EH (cell line): Measurements from ENCODE around the gene TRPM6.
"Not testable (repeated sequence)": the region's sequence is repeated elsewhere in the genome, so short reads cannot be mapped to it uniquely, and the experiment has no call there.

Experiments
- DNase-seq: peaks from one replicate; pipeline ENCODE4 v3.0.0-alpha.2; 2015; ENCODE audit warnings: low read depth

Gene TRPM6, protein sequence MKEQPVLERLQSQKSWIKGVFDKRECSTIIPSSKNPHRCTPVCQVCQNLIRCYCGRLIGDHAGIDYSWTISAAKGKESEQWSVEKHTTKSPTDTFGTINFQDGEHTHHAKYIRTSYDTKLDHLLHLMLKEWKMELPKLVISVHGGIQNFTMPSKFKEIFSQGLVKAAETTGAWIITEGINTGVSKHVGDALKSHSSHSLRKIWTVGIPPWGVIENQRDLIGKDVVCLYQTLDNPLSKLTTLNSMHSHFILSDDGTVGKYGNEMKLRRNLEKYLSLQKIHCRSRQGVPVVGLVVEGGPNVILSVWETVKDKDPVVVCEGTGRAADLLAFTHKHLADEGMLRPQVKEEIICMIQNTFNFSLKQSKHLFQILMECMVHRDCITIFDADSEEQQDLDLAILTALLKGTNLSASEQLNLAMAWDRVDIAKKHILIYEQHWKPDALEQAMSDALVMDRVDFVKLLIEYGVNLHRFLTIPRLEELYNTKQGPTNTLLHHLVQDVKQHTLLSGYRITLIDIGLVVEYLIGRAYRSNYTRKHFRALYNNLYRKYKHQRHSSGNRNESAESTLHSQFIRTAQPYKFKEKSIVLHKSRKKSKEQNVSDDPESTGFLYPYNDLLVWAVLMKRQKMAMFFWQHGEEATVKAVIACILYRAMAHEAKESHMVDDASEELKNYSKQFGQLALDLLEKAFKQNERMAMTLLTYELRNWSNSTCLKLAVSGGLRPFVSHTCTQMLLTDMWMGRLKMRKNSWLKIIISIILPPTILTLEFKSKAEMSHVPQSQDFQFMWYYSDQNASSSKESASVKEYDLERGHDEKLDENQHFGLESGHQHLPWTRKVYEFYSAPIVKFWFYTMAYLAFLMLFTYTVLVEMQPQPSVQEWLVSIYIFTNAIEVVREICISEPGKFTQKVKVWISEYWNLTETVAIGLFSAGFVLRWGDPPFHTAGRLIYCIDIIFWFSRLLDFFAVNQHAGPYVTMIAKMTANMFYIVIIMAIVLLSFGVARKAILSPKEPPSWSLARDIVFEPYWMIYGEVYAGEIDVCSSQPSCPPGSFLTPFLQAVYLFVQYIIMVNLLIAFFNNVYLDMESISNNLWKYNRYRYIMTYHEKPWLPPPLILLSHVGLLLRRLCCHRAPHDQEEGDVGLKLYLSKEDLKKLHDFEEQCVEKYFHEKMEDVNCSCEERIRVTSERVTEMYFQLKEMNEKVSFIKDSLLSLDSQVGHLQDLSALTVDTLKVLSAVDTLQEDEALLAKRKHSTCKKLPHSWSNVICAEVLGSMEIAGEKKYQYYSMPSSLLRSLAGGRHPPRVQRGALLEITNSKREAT (N-terminal part only)

DNA sequence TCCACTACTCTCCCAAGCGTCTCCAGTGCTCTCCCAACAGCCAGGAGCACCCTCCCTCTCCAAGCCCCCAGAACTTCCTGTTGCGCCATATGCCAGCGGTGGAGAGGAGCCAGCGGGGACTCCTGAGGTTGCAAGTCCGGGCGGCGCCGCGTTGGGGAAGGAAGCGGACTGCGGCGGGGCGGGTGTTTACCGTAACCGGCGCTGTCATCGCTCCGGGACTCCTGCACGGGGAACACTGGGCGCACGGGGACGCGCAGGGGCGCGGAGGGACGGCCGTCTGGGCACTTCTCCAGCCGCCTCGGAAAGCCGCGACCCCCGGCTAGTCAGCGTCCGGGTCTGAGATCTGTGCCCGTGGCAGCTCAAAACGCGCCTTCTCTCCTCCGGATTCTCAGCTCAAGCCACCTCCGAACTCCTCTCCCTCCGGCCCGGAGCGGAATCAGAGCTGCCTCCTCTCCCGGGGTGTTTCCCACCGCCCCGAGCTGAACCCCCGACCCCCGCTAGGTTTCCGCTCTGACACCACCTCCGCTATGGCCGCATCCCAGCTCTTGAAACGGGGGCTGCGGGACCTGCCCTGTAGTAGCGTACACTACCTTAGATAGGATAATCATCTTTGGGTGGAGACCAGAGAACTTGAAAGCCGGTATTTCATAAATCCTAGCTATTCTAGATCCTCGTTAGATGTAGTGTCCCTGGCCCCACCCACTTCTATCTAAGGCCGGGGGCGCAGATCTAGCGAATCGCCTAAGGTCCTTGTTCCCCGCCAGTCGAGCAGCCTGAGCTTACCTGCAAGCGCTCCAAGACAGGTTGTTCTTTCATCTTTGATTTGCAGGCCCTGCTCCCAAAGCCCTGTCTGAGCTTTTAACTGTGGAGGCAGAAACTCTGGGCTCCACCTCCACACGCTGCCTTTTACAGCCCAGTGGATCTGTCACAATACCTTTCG is at the start of gene TRPM6:
TSS of gene TRPM6 (minus strand) at position 881 of the 940 bp plus-strand sequence. CDS start at position 816, 65 bp downstream.
- DNase-seq, result peak; percentile 75

- peak; percentile 11 for DNase-seq
These were observed 47.3 kb upstream of the TRPM6 start for GRCh38 chr9:74935008-74935407.

- DNase-seq, result no peak
These were observed 34.0 kb upstream of the TRPM6 start for GRCh38 chr9:74921737-74922136.

DNA sequence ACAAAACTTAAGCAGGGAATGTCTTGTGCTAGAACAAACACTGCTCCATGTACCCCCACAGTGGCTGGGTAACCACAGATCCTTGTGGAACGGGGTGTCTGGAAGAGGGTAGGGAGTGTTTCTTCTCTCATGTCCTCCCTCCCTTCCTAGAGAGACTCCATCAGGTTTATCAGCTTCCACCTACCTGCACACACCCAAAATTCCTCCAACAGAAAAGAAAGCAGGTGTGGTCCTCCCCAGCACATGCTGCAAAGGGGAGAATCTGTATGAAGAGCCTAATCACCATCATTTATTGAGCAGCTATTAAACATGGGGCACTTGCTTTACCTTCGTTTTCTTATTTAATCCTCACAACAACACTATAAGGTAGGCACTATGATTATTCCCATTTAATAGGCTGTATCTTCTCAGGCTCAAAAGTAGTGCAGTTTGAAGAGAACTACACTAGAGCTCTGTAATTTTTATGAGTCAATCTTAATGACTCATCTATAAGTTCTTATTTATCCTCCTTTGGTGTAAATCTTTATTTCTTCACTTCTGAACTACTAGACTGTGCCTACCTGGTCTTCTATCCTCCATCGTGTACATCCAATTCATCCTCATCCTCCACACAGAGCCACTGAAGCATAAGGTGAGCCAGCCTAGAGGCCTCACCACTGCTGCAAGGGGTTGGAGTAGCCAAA is 33.4 kb upstream of the TRPM6 start:
- DNase-seq, result no peak

DNA sequence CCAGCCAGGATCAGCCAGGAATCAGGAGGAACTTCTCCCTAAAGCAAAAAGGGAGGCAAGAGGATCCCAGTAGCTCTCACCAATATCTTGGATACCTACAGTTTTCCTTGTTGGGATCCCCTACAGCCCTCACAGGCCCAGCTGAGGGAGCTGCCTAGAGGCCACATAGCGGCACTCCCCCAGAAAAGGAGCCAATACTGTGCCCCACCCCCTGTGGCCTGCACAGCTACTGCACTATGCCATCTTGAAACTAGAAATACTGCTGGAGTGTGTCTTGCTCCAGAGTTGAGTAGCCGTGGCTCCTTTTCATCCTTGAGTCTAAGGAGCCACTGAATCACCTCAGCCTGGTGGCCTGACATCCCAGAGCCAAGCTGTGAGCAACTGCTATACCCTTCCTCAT is 22.3 kb upstream of the TRPM6 start:
- no peak for DNase-seq

DNA sequence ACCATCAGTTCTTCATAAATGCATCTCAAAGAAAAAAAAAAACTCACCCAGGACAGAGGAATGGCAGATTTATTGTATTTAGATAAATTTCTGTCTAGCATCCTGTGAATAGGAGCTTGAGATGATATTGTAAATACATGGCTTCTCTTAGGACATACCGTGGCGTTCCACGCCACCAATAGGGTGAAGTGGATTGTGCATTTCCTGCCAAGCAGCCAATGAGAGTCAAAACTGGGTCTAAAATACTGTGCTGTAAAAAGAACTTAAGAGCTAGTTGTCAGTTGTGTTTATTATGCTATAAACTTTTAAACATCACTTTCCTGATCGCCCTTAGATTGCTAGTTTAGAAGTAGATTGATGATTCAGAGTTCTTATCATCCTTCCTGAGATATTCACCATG is 20.9 kb upstream of the TRPM6 start:
- no peak for DNase-seq

DNA sequence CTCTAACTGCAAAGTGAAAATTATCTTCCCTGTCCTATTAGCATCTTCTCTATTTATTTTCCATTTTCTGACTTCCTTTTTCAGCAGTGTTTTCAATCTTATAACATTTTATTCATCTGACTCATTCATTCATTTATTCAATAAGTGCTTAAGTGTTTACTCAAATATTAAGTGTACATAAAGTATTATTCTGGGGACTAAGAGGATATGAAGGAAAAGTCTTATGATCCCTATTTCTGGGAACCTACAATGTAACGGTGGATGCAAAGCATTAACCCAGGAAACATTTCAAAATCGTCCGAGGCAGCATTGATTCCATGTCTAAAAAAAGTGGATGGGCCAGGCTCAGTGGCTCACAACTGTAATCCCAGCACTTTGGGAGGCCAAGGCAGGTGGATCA is 19.4 kb upstream of the TRPM6 start:
- no peak for DNase-seq

DNA sequence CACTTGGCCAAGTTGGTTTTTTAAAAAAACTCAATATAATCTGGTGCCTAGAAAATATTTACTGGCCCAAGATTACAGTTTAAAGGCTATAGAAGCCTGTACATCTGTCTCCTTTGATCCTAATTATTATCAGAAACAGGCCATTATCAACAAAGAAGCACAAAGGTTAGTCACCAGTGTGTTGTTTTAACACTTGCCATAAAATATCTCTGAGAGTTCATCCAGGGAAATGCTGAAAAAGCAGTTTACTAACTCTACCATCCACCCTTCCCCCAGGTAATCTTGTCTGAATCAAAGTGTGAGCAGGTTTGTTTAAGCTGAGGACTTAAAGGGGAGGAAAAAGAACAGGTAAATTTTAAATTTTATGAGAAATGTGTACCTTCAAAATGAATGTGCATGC is 13.3 kb upstream of the TRPM6 start:
- no peak for DNase-seq

DNA sequence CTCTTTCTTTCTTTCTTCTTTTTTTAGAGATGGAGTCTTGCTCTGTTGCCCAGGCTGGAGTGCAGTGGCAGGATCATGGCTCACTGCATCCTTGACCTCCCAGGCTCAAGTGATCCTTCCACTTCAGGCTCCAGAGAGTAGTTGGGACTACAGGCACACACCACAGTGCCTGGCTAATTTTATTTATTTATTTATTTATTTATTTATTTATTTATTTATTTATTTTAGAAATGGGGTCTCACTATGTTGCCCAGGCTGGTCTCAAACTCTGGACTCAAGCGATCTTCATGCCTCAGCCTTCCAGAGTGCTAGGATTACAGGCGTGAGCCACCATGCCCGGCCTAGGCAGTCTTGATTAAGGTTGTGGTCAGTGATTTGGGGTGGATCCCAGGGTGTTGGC is 728 bp upstream of the TRPM6 start:
- not testable (repeated sequence) for DNase-seq

DNA sequence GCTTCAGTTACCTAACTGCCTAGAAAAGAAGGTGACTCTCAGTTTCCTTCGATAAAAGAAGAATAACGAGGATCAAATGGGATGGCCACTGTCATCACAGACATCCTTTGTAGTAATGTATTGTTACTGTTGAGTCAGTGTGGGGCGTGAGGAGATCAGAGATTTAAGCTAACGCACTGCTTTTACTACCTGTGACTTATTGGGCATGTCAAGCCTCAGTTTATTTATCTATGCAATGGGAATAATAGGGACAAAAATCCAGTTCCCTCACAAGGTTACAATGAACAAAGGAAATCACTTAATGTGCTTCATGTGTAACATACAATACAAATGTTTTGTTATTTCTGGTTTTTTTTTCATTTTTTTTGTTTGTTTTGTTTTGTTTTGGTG is 255 bp upstream of the TRPM6 start:
- no peak for DNase-seq

GRCh38 chr9:74876382-74876949 is 11.3 kb downstream of the TRPM6 start:
- DNase-seq, result no peak

GRCh38 chr9:74875656-74876055 is 12.1 kb downstream of the TRPM6 start:
- no peak for DNase-seq

DNA sequence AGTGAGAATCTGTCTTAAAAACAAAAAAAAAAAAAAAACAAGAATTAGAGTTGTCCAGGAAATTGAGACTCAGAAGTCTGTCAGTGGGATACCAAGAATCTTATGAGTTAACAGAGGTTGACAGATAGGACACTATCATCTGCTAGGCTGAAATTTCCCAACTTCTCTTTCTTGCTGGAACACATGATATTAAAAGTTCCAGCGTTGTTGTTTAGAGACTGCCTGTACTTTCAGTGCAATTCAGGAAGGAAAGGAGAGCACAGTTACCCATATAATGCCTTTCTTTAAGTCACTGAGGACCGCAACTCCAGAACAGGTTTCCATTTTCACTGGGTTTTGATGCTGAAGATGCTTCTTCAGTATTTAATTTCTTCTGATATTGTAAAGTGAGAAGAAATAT is 13.5 kb downstream of the TRPM6 start:
- DNase-seq, result no peak

GRCh38 chr9:74872619-74873233 is 15.0 kb downstream of the TRPM6 start:
- no peak for DNase-seq

DNA sequence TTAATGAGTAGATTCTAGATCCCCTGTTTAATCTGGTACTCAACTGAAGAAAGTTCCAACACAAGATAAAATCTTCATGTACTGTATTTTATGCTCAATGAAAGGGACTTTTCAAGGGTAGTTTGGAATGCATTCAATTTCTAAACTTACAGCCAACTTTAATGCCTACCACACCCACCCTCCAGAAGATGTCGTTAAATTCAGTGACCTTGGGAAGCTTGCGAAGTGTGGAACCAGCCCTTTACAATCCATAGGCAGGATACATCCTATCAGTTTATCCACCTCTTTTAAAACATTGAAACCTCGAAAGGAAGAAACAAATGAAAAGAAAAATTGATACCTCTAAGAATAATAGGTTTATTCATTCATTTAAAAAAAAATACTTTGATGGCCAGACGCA is 20.2 kb downstream of the TRPM6 start:
- DNase-seq, result no peak

DNA sequence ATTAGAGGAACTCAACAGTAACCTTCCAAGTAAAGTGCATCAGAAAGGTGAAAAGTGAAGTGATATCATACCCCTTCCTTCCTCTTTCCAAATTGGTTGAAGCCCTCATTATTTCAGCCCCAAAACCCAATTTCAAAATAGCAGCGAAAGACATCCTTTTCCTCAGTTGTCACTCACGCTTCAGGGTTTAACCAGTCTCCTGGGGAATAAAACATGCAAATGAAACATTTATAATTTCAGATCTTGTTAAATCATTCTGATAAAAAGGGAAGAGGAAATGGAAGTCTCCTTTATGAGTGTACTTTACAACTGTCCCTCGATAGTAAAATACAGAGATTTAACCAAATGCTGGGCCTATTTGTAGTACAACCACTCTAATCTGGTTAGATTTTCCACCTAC is 22.5 kb downstream of the TRPM6 start:
- no peak for DNase-seq

DNA sequence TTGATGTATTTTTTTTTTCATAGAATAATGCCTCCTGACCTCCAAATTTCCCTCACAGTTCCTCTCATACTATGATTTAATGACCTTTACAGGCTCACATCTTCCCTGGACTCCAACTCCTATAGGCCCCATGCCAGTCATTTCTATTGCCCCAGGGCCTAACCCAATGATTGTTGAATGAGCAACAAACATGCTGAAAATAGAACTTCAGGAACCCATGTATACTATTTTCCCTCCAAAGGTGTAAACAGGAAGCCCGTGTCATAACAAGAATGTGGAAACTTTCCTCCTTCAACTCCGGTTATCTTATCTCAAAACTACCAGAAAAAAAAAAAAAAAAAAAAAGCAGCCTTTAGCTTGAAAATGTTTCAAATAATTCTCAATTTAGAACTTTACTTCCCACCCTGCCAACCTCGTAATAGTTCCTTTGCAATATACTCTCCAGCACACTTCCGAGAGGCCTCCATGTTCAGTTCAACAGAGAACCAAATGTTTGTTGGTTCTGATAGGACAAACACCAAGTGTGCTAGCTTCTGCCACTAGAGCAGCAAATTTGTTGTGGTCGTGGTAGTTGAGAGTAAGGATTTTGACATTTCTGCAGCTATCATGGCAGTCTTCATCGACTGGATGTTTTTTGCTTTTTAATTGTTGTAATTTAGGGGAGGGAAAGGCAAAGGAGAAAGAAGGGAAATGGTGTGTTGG is 25.8 kb downstream of the TRPM6 start:
- DNase-seq, result no peak

- no peak for DNase-seq
These were observed 26.6 kb downstream of the TRPM6 start for GRCh38 chr9:74861071-74861470.

DNA sequence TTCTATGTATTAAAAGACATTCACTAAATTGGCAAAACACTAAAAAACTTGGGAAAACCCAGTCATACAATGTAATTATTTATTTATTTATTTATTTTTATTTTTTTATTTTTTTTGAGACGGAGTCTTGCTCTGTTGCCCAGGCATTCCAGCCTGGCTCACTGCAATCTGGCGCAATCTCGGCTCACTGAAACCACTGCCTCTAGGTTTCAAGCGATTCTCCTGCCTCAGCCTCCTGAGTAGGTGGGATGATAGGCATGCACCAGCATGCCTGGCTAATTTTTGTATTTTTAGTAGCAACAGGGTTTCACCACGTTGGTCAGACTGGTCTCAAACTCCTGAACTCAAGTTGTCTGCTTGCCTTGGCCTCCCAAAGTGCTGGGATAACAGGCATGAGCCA is 27.5 kb downstream of the TRPM6 start:
- not testable (repeated sequence) for DNase-seq
